Osteoblast (primary cell): Measurements from ENCODE around the gene AGFG1. TPM values are rescaled to one million over a fixed set of nuclear protein-coding genes. Genes with fewer than 3 reads are reported as not detected.

Source experiments
- DNase-seq: peaks from one replicate; pipeline ENCODE4 v3.0.0; 2011; ENCODE audit warnings: low spot score, mixed read lengths; ENCODE audit not compliant: insufficient read length; ENCODE audit errors: missing footprints
- H2AFZ ChIP-seq: 2 replicates; pipeline ENCODE4 v1.6.0; 2011; ENCODE audit warnings: mild to moderate bottlenecking, low read length
- H3K27ac ChIP-seq: 2 replicates; pipeline ENCODE4 v1.5.1; 2011; ENCODE audit warnings: mild to moderate bottlenecking, low read depth, low read length, moderate library complexity
- H3K27me3 ChIP-seq: 2 replicates; pipeline ENCODE4 v1.6.0; 2012; ENCODE audit warnings: mild to moderate bottlenecking, control low read depth, inconsistent platforms, low read length, moderate library complexity; ENCODE audit not compliant: insufficient read depth
- H3K36me3 ChIP-seq: 2 replicates; pipeline ENCODE4 v1.5.1; 2011; ENCODE audit warnings: mild to moderate bottlenecking, low read length, control low read depth, moderate library complexity; ENCODE audit not compliant: insufficient read depth
- H3K4me1 ChIP-seq: 2 replicates; pipeline ENCODE4 v1.5.1; 2011; ENCODE audit warnings: mild to moderate bottlenecking, low read length, control low read depth, moderate library complexity; ENCODE audit not compliant: insufficient read depth
- H3K4me2 ChIP-seq: 2 replicates; pipeline ENCODE4 v1.6.0; 2011; ENCODE audit warnings: mild to moderate bottlenecking, low read length; ENCODE audit not compliant: insufficient read depth
- H3K4me3 ChIP-seq: fragments of 200-600 bp; sonication (generic); 3 replicates; pipeline ENCODE4 v1.5.1; 2012; ENCODE audit warnings: mild to moderate bottlenecking, low read length, inconsistent platforms; ENCODE audit not compliant: insufficient read depth
- H3K79me2 ChIP-seq: 2 replicates; pipeline ENCODE4 v1.6.0; 2012; ENCODE audit warnings: mild to moderate bottlenecking, low read length, control low read depth, inconsistent platforms; ENCODE audit not compliant: insufficient read depth
- H3K9me3 ChIP-seq: 2 replicates; pipeline ENCODE4 v1.5.1; 2011; ENCODE audit warnings: low read depth, low read length, control low read depth
- H4K20me1 ChIP-seq: 2 replicates; pipeline ENCODE4 v1.6.0; 2012; ENCODE audit warnings: mild to moderate bottlenecking, low read length, control low read depth; ENCODE audit not compliant: insufficient read depth
- CTCF ChIP-seq: IDR thresholded peaks from 2 replicates; pipeline ENCODE4 v1.5.1; 2011; ENCODE audit warnings: mild to moderate bottlenecking, low read depth, low read length, moderate library complexity; ENCODE audit errors: extremely low read depth
- total RNA-seq: library from RNA; depleted of rRNA; stranded (reverse); fragments of >200 nt; gene quantifications from 2 replicates; pipeline ENCODE4 v1.2.3, GENCODE V29; 2012

AGFG1 gene
- total RNA-seq, 1 donor: 48.5 TPM

GRCh38 chr2:227566012-227566411 lies 94.1 kb downstream of the AGFG1 start:
- Histone ChIP-seq H3K36me3 (no peaks in the 10 kb centered on the region), H3K27ac (no peak overlapping the region), H3K4me3 (no peak overlapping the region), H3K27me3 (no peaks in the 10 kb centered on the region), H2AFZ (no peak overlapping the region), H3K4me2 (no peak overlapping the region), H3K4me1 (peaks cover 11% of the 10 kb centered on the region), H4K20me1 (no peaks in the 10 kb centered on the region), H3K9me3 (no peaks in the 10 kb centered on the region), H3K79me2 (no peaks in the 10 kb centered on the region)
- DNase-seq: no peak
- no peak for TF ChIP-seq CTCF

GRCh38 chr2:227568852-227569169 lies 96.9 kb downstream of the AGFG1 start:
- Histone ChIP-seq H3K79me2 (no peaks in the 10 kb centered on the region), H3K4me1 (peaks cover 14% of the 10 kb centered on the region), H3K9me3 (no peaks in the 10 kb centered on the region), H3K36me3 (no peaks in the 10 kb centered on the region), H4K20me1 (no peaks in the 10 kb centered on the region), H3K27me3 (no peaks in the 10 kb centered on the region), H3K27ac (no peak overlapping the region), H2AFZ (no peak overlapping the region), H3K4me2 (no peak overlapping the region), H3K4me3 (no peak overlapping the region)
- peak; percentile 64 for DNase-seq
- no peak for TF ChIP-seq CTCF

GRCh38 chr2:227570615-227571014 lies 98.7 kb downstream of the AGFG1 start:
- no peaks in the 10 kb centered on the region for H3K79me2 ChIP-seq
- H3K9me3 ChIP-seq: no peaks in the 10 kb centered on the region
- no peak overlapping the region for H2AFZ ChIP-seq
- H3K4me3 ChIP-seq: peak overlapping the region; percentile 43
- H3K27me3 ChIP-seq: no peaks in the 10 kb centered on the region
- peak overlapping the region; percentile 14 for H3K27ac ChIP-seq
- DNase-seq: no peak
- H3K4me2 ChIP-seq: peak overlapping the region; percentile 50
- no peak for TF ChIP-seq CTCF
- no peaks in the 10 kb centered on the region for H4K20me1 ChIP-seq
- H3K36me3 ChIP-seq: no peaks in the 10 kb centered on the region
- H3K4me1 ChIP-seq: peaks cover 14% of the 10 kb centered on the region

GRCh38 chr2:227576110-227576509 lies 104.2 kb downstream of the AGFG1 start:
- Histone ChIP-seq H2AFZ (no peak overlapping the region), H3K27ac (no peak overlapping the region), H3K27me3 (no peaks in the 10 kb centered on the region), H3K36me3 (no peaks in the 10 kb centered on the region), H4K20me1 (no peaks in the 10 kb centered on the region), H3K4me1 (peaks cover 2% of the 10 kb centered on the region), H3K4me2 (no peak overlapping the region), H3K4me3 (no peak overlapping the region), H3K79me2 (no peaks in the 10 kb centered on the region), H3K9me3 (no peaks in the 10 kb centered on the region)
- DNase-seq: no peak
- TF ChIP-seq CTCF: no peak
